HL-60 (cell line): Measurements from ENCODE around the gene COG4.

Source experiments
- DNase-seq, 2 experiments: peaks; one replicate each; pipeline ENCODE4 v3.0.0-alpha.2; 2010 to 2020; ENCODE audit warnings: low read depth in 1 of 2, low spot score in 1 of 2
- H3K27ac ChIP-seq: fragments of 250-450 bp; sonication (Bioruptor Pico); replicated peaks from 2 replicates; pipeline ENCODE4 v1.5.1; 2020; ENCODE audit warnings: mild to moderate bottlenecking, moderate library complexity
- H3K27me3 ChIP-seq: fragments of 250-450 bp; sonication (Bioruptor Pico); 2 replicates; pipeline ENCODE4 v1.5.1; 2021; ENCODE audit warnings: mild to moderate bottlenecking, moderate library complexity; ENCODE audit not compliant: insufficient read depth, poor library complexity, severe bottlenecking
- H3K4me3 ChIP-seq: replicated peaks from 2 replicates; pipeline ENCODE4 v1.5.1; 2011; ENCODE audit warnings: mild to moderate bottlenecking, control low read depth, low read length; ENCODE audit not compliant: insufficient read depth
- GABPA ChIP-seq: IDR thresholded peaks from 2 replicates; pipeline ENCODE4 v1.6.1; 2012; ENCODE audit warnings: low read depth
- POLR2AphosphoS5 ChIP-seq: IDR thresholded peaks from 2 replicates; pipeline ENCODE4 v1.6.1; 2012; ENCODE audit warnings: low read depth
- REST ChIP-seq: IDR thresholded peaks from 2 replicates; pipeline ENCODE4 v1.6.1; 2012; ENCODE audit warnings: low read depth; ENCODE audit not compliant: insufficient replicate concordance
- SPI1 ChIP-seq: IDR thresholded peaks from 2 replicates; pipeline ENCODE4 v1.6.1; 2012; ENCODE audit warnings: low read depth, mild to moderate bottlenecking, borderline replicate concordance
- TF ChIP-seq, protein P1 (sequence below): IDR thresholded peaks from one replicate; pipeline ENCODE4 v1.5.1; 2011; ENCODE audit warnings: low read length, control low read depth, inconsistent platforms; ENCODE audit not compliant: insufficient read depth

The COG4 gene

GRCh38 chr16:70470141-70470926 is 53.0 kb downstream of the COG4 start:
- Histone ChIP-seq H3K27ac (no peak overlapping the region), H3K27me3 (no peaks in the 10 kb centered on the region), H3K4me3 (no peak overlapping the region)
- TF ChIP-seq POLR2AphosphoS5: no peak
- no peak for TF ChIP-seq SPI1
- no peak for TF ChIP-seq REST
- TF ChIP-seq, protein P1, sequence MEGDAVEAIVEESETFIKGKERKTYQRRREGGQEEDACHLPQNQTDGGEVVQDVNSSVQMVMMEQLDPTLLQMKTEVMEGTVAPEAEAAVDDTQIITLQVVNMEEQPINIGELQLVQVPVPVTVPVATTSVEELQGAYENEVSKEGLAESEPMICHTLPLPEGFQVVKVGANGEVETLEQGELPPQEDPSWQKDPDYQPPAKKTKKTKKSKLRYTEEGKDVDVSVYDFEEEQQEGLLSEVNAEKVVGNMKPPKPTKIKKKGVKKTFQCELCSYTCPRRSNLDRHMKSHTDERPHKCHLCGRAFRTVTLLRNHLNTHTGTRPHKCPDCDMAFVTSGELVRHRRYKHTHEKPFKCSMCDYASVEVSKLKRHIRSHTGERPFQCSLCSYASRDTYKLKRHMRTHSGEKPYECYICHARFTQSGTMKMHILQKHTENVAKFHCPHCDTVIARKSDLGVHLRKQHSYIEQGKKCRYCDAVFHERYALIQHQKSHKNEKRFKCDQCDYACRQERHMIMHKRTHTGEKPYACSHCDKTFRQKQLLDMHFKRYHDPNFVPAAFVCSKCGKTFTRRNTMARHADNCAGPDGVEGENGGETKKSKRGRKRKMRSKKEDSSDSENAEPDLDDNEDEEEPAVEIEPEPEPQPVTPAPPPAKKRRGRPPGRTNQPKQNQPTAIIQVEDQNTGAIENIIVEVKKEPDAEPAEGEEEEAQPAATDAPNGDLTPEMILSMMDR: no peak
- TF ChIP-seq GABPA: no peak
- no peak for DNase-seq

- Histone ChIP-seq H3K27ac (no peak overlapping the region), H3K4me3 (no peak overlapping the region), H3K27me3 (no peaks in the 10 kb centered on the region)
- TF ChIP-seq POLR2AphosphoS5 (no peak), SPI1 (no peak), REST (no peak), GABPA (no peak)
- TF ChIP-seq, protein P1: no peak
- DNase-seq: no peak
Observed at GRCh38 chr16:70468776-70469525, 54.4 kb downstream of the COG4 start.

DNA sequence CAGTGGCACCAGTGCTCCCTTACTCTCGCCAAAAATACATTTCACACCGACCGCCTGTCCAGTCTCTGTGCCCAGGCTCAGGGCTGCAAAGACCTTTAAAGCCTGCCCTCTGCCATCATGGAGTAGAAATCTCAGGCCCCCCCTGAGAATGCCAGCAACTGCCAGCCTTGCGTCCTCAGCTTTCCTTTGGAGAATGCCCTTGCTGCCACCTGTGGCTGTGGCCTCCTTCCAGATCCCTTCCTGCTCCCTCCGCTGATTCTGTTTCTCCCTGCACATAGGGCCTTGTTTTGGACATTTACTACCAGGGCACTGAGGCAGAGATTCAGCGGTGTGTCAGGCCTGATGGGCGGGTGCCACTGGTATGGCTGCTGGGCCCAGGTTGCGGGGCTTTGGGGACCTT is 55.7 kb downstream of the COG4 start:
- H3K4me3 ChIP-seq: no peak overlapping the region
- DNase-seq: no peak
- TF ChIP-seq POLR2AphosphoS5: no peak
- H3K27ac ChIP-seq: no peak overlapping the region
- H3K27me3 ChIP-seq: no peaks in the 10 kb centered on the region

- Histone ChIP-seq H3K27me3 (no peaks in the 10 kb centered on the region), H3K27ac (no peak overlapping the region), H3K4me3 (no peak overlapping the region)
- TF ChIP-seq REST (no peak), GABPA (no peak)
- TF ChIP-seq, protein P1: no peak
- no peak for DNase-seq
Observed at GRCh38 chr16:70467113-70467512, 56.2 kb downstream of the COG4 start.
